Ovary (tissue), 3 donors: ENCODE measurements around the gene FLT3LG.

Source experiments
- CTCF ChIP-seq, 3 donors: fragments of 450-650 bp in 2 of 3; fragments of 200-600 bp in 1 of 3; IDR thresholded peaks; one replicate each; pipeline versions ENCODE4 v1.5.1 to v1.8.0; 2016 to 2022; ENCODE audit warnings: antibody characterized with exemption in 3 of 3, mild to moderate bottlenecking in 1 of 3
- EP300 ChIP-seq: sonication (generic); formaldehyde crosslinking; IDR thresholded peaks from one replicate; pipeline ENCODE4 v1.6.1; 2017; ENCODE audit warnings: antibody characterized with exemption
- donor health status: DM: no; HTN: no; CAD: no.

GRCh38 chr19:49518033-49518432 lies 44.0 kb downstream of the FLT3LG start:
- TF ChIP-seq CTCF (IDR thresholded peaks at IDR 0.05) (no peak), EP300 (no peak)
